ENCODE measurements around the gene MYH7.

Gene MYH7

DNA sequence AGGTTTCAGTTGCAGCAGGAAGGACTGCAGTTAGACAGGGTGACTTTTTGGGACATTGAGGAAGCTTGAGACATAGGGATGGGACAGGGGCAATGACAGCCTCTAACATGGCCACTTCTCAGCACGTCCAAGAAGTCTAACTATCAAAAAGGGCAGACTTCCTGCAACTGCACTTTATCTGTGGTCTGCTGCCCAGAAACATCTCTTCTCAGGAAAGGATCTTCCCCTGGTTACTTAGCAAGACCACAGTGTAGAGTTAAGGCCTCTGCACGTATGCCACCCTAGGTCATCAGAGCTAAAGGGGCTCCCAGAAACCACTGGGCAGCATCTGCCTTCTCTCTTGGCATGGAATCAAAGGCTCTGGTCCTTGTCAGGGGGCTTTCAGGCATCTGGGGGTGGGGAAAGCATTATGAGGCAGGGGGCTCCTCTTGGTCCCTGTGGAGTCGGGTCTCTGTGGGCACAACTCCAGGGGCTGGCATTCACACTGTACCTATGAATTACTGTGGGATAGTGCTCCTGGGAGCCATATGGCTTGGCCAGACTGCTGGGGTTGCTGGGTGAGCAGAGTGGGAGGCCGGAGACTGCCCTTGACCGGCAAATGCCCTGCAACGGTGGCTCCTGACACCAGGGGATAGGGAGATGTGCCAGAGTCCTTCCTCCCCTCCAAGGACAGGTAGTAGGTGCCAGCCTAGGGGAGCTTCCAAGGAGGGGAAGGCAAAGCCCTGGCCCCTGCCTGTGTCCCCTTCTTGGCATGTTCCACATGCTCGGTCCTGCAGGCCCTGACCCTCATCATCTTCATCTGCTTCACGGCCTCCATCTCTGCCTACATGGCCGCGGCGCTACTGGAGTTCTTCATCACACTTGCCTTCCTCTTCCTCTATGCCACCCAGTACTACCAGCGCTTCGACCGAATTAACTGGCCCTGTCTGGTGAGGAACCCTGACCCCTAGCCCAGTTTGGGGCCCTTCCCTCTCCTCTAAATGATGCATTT is 57.6 kb downstream of the MYH7 start:
- no peak for DNase-seq (ENCODE audit: extremely low read depth, low read depth)
- TF ChIP-seq CTCF (IDR thresholded peaks at IDR 0.05; ENCODE audit: low read depth, low read length) = no peak

DNA sequence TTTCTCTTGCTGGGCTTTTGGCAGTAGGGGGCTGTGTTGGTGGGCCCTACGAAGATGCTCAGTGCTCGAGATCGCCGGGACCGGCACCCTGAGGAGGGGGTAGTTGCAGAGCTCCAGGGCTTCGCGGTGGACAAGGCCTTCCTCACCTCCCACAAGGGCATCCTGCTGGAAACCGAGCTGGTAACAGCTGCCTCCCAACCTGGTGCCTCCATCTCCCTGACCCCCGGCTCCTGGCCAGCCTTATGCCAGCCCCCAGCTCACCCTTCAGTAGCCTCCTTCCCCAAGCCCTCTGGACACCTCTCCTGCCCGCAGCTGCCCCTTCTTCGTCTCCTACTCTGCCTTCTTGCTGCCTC is 58.3 kb downstream of the MYH7 start:
- DNase-seq (ENCODE audit: extremely low read depth, low read depth) = no peak
- no peak for TF ChIP-seq CTCF (IDR thresholded peaks at IDR 0.05; ENCODE audit: low read depth, low read length)

GRCh38 chr14:23376482-23377197 is 58.8 kb downstream of the MYH7 start, which contains the start of gene CMTM5:
TSS of gene CMTM5 (plus strand) at chr14:23377046. CDS start at chr14:23377252, 206 bp downstream.
- no peak for DNase-seq (ENCODE audit: extremely low read depth, low read depth)
- TF ChIP-seq CTCF (IDR thresholded peaks at IDR 0.05; ENCODE audit: low read depth, low read length) = no peak

DNA sequence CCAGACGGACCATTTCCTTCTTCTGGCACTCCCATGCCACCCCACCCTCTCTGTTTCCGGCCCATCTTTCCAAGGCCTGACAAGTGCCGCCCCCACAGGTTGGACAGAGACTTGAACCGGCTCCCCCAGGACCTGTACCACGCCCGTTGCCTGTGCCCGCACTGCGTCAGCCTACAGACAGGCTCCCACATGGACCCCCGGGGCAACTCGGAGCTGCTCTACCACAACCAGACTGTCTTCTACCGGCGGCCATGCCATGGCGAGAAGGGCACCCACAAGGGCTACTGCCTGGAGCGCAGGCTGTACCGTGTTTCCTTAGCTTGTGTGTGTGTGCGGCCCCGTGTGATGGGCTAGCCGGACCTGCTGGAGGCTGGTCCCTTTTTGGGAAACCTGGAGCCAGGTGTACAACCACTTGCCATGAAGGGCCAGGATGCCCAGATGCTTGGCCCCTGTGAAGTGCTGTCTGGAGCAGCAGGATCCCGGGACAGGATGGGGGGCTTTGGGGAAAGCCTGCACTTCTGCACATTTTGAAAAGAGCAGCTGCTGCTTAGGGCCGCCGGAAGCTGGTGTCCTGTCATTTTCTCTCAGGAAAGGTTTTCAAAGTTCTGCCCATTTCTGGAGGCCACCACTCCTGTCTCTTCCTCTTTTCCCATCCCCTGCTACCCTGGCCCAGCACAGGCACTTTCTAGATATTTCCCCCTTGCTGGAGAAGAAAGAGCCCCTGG is 59.8 kb downstream of the MYH7 start:
- DNase-seq (ENCODE audit: extremely low read depth, low read depth) = no peak
- TF ChIP-seq CTCF (IDR thresholded peaks at IDR 0.05; ENCODE audit: low read depth, low read length) = no peak

DNA sequence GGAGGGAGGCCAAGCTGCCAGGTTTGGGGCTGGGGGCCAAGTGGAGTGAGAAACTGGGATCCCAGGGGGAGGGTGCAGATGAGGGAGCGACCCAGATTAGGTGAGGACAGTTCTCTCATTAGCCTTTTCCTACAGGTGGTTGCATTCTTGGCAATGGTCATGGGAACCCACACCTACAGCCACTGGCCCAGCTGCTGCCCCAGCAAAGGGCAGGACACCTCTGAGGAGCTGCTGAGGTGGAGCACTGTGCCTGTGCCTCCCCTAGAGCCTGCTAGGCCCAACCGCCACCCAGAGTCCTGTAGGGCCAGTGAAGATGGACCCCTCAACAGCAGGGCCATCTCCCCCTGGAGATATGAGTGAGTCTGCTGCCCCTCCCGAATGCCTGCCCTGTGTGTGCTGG is 62.4 kb downstream of the MYH7 start:
- no peak for TF ChIP-seq CTCF (IDR thresholded peaks at IDR 0.05; ENCODE audit: low read depth, low read length)
- no peak for DNase-seq (ENCODE audit: extremely low read depth, low read depth)

- no peak for TF ChIP-seq CTCF (IDR thresholded peaks at IDR 0.05; ENCODE audit: low read depth, low read length)
- DNase-seq (ENCODE audit: extremely low read depth, low read depth) = no peak
Observed at GRCh38 chr14:23372509-23372908, 63.0 kb downstream of the MYH7 start, which contains the start of gene IL25. TSS of gene IL25 (plus strand) at chr14:23372809.
